Measurements from ENCODE around the gene VGF. TPM values are rescaled to one million over a fixed set of nuclear protein-coding genes. Genes with fewer than 3 reads are reported as not detected.

Gene VGF
- total and polyA plus RNA-seq, 2 donors (not counting 1 experiment from before 2014, with no cell fraction given): 0.10 to 0.17 TPM

DNA sequence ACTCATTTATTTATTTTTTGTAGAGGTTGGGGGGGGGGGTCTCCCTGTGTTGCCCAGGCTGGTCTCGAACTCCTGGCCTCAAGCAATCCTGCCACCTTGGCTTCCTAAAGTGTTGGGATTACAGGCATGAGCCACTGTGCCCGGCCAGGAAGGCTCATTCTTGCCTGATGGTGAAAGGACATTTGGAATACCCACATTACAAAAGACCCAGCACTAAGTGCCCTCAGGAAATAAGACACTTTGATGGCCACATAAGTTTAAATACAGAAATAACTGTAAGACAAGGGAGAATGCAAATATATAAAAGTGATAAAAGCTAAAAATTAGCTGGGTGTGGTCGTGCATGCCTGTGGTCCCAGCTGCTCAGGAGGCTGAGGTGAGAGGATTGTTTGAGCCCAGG is 46.5 kb downstream of the VGF start:
- 100% methylated on average over 1 of the region's 3 CpGs for WGBS (ENCODE audit: insufficient coverage)
- no peak overlapping the region for H3K9ac ChIP-seq (ENCODE audit: low read length)
- no peak overlapping the region for H3K27ac ChIP-seq (ENCODE audit: low read length in 2 of 2)
- peaks cover 14% of the 10 kb centered on the region for H3K4me1 Mint-ChIP-seq
- peaks cover 9 to 11% of the 10 kb centered on the region in 2 donors for H3K4me1 ChIP-seq (ENCODE audit: control insufficient read depth in 2 of 2, insufficient read depth in 2 of 2, low read length in 2 of 2)
- H3K27me3 Mint-ChIP-seq: peaks cover 15% of the 10 kb centered on the region
- ChIA-PET CTCF (no interaction called here), POLR2A (no interaction called here)
- no peak for TF ChIP-seq CTCF (IDR thresholded peaks at IDR 0.05)
- TF ChIP-seq EZH2 (IDR thresholded peaks at IDR 0.05; ENCODE audit: borderline replicate concordance, insufficient read depth, low read depth, low read length, poor library complexity, severe bottlenecking): no peak
- no peaks in the 10 kb centered on the region for H3K36me3 ChIP-seq (replicated peaks in 1 of 2; ENCODE audit: control extremely low read depth in 1 of 2, control insufficient read depth in 1 of 2, extremely low read depth in 1 of 2, insufficient read depth in 2 of 2, low read length in 1 of 2)
- no peaks in the 10 kb centered on the region for H4K20me1 ChIP-seq (ENCODE audit: control insufficient read depth, insufficient read depth, low read length, poor library complexity, severe bottlenecking)
- no peak overlapping the region for H3K4me3 Mint-ChIP-seq
- H2AFZ ChIP-seq (ENCODE audit: insufficient read depth, low read depth, low read length, poor library complexity, severe bottlenecking): no peak overlapping the region
- no peaks in the 10 kb centered on the region for H3K9me3 Mint-ChIP-seq (ENCODE audit: insufficient read depth)
- DNase-seq (no peak), ATAC-seq (ENCODE audit: low read depth) (no peak)
- no peaks in the 10 kb centered on the region for H3K79me2 ChIP-seq (ENCODE audit: control insufficient read depth, insufficient read depth, low read length)
- H3K27me3 ChIP-seq (replicated peaks in 1 of 4; ENCODE audit: control extremely low read depth in 1 of 4, control insufficient read depth in 3 of 4, insufficient read depth in 4 of 4, low read length in 3 of 4): peaks cover 0 to 3% (median 0%) of the 10 kb centered on the region in 4 experiments
- peaks cover 0 to 4% (median 0%) of the 10 kb centered on the region in 3 donors for H3K9me3 ChIP-seq (ENCODE audit: control extremely low read depth in 1 of 3, control insufficient read depth in 2 of 3, insufficient read depth in 1 of 3, low read length in 2 of 3)
- intact Hi-C loops (cut with micrococcal nuclease): no loop called here
- no peak overlapping the region for H3K4me3 ChIP-seq (ENCODE audit: control extremely low read depth in 1 of 5, extremely low read depth in 1 of 5, insufficient read depth in 1 of 5, low read depth in 2 of 5, low read length in 4 of 5)
- no peak overlapping the region for H3K27ac Mint-ChIP-seq
- no peak overlapping the region for H3K4me2 ChIP-seq (replicated peaks; ENCODE audit: low read depth, low read length, poor library complexity, severe bottlenecking)

GRCh38 chr7:101116898-101117297 is 48.5 kb downstream of the VGF start:
- intact Hi-C loops (cut with micrococcal nuclease): no loop called here
- Histone ChIP-seq H3K27me3 (replicated peaks in 1 of 4; ENCODE audit: control extremely low read depth in 1 of 4, control insufficient read depth in 3 of 4, insufficient read depth in 4 of 4, low read length in 3 of 4) (no peaks in the 10 kb centered on the region), H3K4me2 (replicated peaks; ENCODE audit: low read depth, low read length, poor library complexity, severe bottlenecking) (no peak overlapping the region), H3K4me1 (ENCODE audit: control insufficient read depth in 2 of 2, insufficient read depth in 2 of 2, low read length in 2 of 2) (peaks cover 1 to 2% of the 10 kb centered on the region in 2 donors), H3K27ac (ENCODE audit: low read length in 2 of 2) (no peak overlapping the region), H3K4me3 (ENCODE audit: control extremely low read depth in 1 of 5, extremely low read depth in 1 of 5, insufficient read depth in 1 of 5, low read depth in 2 of 5, low read length in 4 of 5) (no peak overlapping the region), H3K9me3 (ENCODE audit: control extremely low read depth in 1 of 3, control insufficient read depth in 2 of 3, insufficient read depth in 1 of 3, low read length in 2 of 3) (peaks cover 0 to 7% (median 0%) of the 10 kb centered on the region in 3 donors), H3K9ac (ENCODE audit: low read length) (no peak overlapping the region), H3K79me2 (ENCODE audit: control insufficient read depth, insufficient read depth, low read length) (no peaks in the 10 kb centered on the region), H3K36me3 (replicated peaks in 1 of 2; ENCODE audit: control extremely low read depth in 1 of 2, control insufficient read depth in 1 of 2, extremely low read depth in 1 of 2, insufficient read depth in 2 of 2, low read length in 1 of 2) (no peaks in the 10 kb centered on the region), H2AFZ (ENCODE audit: insufficient read depth, low read depth, low read length, poor library complexity, severe bottlenecking) (no peak overlapping the region), H4K20me1 (ENCODE audit: control insufficient read depth, insufficient read depth, low read length, poor library complexity, severe bottlenecking) (no peaks in the 10 kb centered on the region)
- ChIA-PET CTCF (no interaction called here), POLR2A (no interaction called here)
- peaks cover 10% of the 10 kb centered on the region for H3K27me3 Mint-ChIP-seq
- DNase-seq: no peak
- H3K4me1 Mint-ChIP-seq: peaks cover under 1% of the 10 kb centered on the region
- WGBS (ENCODE audit: insufficient coverage): 93% methylated on average over 7 of the region's 10 CpGs
- no peak for ATAC-seq (ENCODE audit: low read depth)
- no peaks in the 10 kb centered on the region for H3K9me3 Mint-ChIP-seq (ENCODE audit: insufficient read depth)
- no peak overlapping the region for H3K27ac Mint-ChIP-seq
- H3K4me3 Mint-ChIP-seq: no peak overlapping the region
- TF ChIP-seq EZH2 (IDR thresholded peaks at IDR 0.05; ENCODE audit: borderline replicate concordance, insufficient read depth, low read depth, low read length, poor library complexity, severe bottlenecking) (no peak), CTCF (IDR thresholded peaks at IDR 0.05) (no peak)

Data from B cell (primary cell).